ENCODE results near the gene FAT1.

GRCh38 chr4:186719925-186720694, 3.5 kb downstream of the FAT1 start:
- TF ChIP-seq ELF4 (CRISPR knock-in tag; IDR thresholded peaks at IDR 0.05; ENCODE audit: low read depth): no peak
- TF ChIP-seq NR3C1 (CRISPR knock-in tag; conservative IDR thresholded peaks at IDR 0.05; ENCODE audit: low read depth): no peak
- TF ChIP-seq ZNF263 (CRISPR knock-in tag; IDR thresholded peaks at IDR 0.05; ENCODE audit: low read depth): no peak
- peak; percentile 51; the same call in 1 of the 2 replicates for TF ChIP-seq CTCF (IDR thresholded peaks at IDR 0.05)
- no peak for TF ChIP-seq RELA (CRISPR knock-in tag; IDR thresholded peaks at IDR 0.05; ENCODE audit: borderline replicate concordance)
- no peak for TF ChIP-seq SP1 (CRISPR knock-in tag; conservative IDR thresholded peaks at IDR 0.05)
- TF ChIP-seq GRHL2 (CRISPR knock-in tag; IDR thresholded peaks at IDR 0.05; ENCODE audit: insufficient replicate concordance, severe bottlenecking): no peak
- no peak for TF ChIP-seq SMAD4 (CRISPR knock-in tag; IDR thresholded peaks at IDR 0.05)
- TF ChIP-seq ATF3 (CRISPR knock-in tag; conservative IDR thresholded peaks at IDR 0.05): no peak
- TF ChIP-seq MAX (CRISPR knock-in tag; IDR thresholded peaks at IDR 0.05): no peak
- TF ChIP-seq TEAD4 (CRISPR knock-in tag; IDR thresholded peaks at IDR 0.05): no peak
- TF ChIP-seq JUN (CRISPR knock-in tag; IDR thresholded peaks at IDR 0.05): no peak
- no peak for TF ChIP-seq ZNF138 (CRISPR knock-in tag; conservative IDR thresholded peaks at IDR 0.05)

Measured in WTC11 (cell line).